HCT116 (cell line): ENCODE results near the gene SLC26A5.

Experiments
- EZH2 ChIP-seq: fragments of 200-600 bp; sonication (generic); IDR thresholded peaks from 2 replicates; pipeline ENCODE4 v1.6.1; 2017; ENCODE audit warnings: antibody characterized with exemption, mixed run types
- FOSL1 ChIP-seq: IDR thresholded peaks from 2 replicates; pipeline ENCODE4 v1.6.1; 2012; ENCODE audit warnings: low read depth
- POLR2A ChIP-seq: IDR thresholded peaks from 2 replicates; pipeline ENCODE4 v1.7.0; 2011; ENCODE audit warnings: borderline replicate concordance; ENCODE audit not compliant: insufficient read depth, insufficient read length; ENCODE audit errors: extremely low read depth
- POLR2AphosphoS5 ChIP-seq: IDR thresholded peaks from 2 replicates; pipeline ENCODE4 v1.6.1; 2011; ENCODE audit warnings: mild to moderate bottlenecking, low read depth, low read length, moderate library complexity
- RAD21 ChIP-seq: IDR thresholded peaks from 2 replicates; pipeline ENCODE4 v1.6.1; 2012; ENCODE audit warnings: low read depth, mild to moderate bottlenecking
- SP1 ChIP-seq: IDR thresholded peaks from 2 replicates; pipeline ENCODE4 v1.6.1; 2012; ENCODE audit warnings: low read depth
- YY1 ChIP-seq: IDR thresholded peaks from 2 replicates; pipeline ENCODE4 v1.6.1; 2011; ENCODE audit warnings: low read length, low read depth, moderate library complexity, mild to moderate bottlenecking; ENCODE audit not compliant: insufficient replicate concordance; ENCODE audit errors: extremely low read depth
- TF ChIP-seq, protein P1 (sequence below), 3 experiments: fragments of 200-600 bp in 1 of 3; sonication (generic) in 1 of 3; IDR thresholded peaks in 2 of 3; conservative IDR thresholded peaks in 1 of 3; 2 replicates each; pipeline ENCODE4 v1.5.1; 2012 to 2017; ENCODE audit warnings: low read depth in 2 of 3, low read length in 2 of 3, antibody characterized with exemption in 1 of 3, borderline replicate concordance in 1 of 3, control low read depth in 1 of 3, mild to moderate bottlenecking in 1 of 3, mixed read lengths in 1 of 3, mixed run types in 1 of 3, moderate library complexity in 1 of 3; ENCODE audit not compliant: insufficient read depth in 1 of 3
- TF ChIP-seq, protein P2 (sequence below): IDR thresholded peaks from 2 replicates; pipeline ENCODE4 v1.6.1; 2012

DNA sequence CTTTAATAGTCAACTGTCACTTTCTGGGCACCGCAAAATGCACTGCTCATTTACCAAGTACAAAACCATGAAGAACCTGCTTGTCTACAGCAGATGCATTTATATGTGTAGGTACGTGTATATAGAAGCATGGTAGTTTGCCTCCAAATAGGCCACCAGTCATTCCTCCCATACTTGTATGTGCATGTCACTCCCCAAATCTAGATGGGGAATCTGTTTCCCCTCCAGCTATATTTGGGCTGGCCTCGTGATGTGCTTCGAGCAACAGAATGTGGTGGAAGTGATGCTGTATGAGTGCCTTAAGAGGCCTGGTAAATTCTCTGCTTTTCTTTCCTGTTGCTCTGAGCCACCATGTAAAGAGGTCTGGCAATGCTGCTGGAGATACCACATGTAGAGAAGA, 51.4 kb downstream of the SLC26A5 start:
- TF ChIP-seq, protein P1, sequence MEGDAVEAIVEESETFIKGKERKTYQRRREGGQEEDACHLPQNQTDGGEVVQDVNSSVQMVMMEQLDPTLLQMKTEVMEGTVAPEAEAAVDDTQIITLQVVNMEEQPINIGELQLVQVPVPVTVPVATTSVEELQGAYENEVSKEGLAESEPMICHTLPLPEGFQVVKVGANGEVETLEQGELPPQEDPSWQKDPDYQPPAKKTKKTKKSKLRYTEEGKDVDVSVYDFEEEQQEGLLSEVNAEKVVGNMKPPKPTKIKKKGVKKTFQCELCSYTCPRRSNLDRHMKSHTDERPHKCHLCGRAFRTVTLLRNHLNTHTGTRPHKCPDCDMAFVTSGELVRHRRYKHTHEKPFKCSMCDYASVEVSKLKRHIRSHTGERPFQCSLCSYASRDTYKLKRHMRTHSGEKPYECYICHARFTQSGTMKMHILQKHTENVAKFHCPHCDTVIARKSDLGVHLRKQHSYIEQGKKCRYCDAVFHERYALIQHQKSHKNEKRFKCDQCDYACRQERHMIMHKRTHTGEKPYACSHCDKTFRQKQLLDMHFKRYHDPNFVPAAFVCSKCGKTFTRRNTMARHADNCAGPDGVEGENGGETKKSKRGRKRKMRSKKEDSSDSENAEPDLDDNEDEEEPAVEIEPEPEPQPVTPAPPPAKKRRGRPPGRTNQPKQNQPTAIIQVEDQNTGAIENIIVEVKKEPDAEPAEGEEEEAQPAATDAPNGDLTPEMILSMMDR (IDR thresholded peaks at IDR 0.05 in 2 of 3, conservative IDR thresholded peaks at IDR 0.05 in 1 of 3; ENCODE audit: borderline replicate concordance in 1 of 3, insufficient read depth in 1 of 3, low read depth in 2 of 3, low read length in 2 of 3): no peak
- TF ChIP-seq, protein P2, sequence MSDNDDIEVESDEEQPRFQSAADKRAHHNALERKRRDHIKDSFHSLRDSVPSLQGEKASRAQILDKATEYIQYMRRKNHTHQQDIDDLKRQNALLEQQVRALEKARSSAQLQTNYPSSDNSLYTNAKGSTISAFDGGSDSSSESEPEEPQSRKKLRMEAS: no peak
- TF ChIP-seq RAD21: no peak
- TF ChIP-seq POLR2A: no peak
- no peak for TF ChIP-seq FOSL1
- no peak for TF ChIP-seq POLR2AphosphoS5
- TF ChIP-seq YY1: no peak
- TF ChIP-seq EZH2: no peak
- no peak for TF ChIP-seq SP1
